Measurements from ENCODE around the gene KRT6C.
"Not testable (repeated sequence)": the region's sequence is repeated elsewhere in the genome, so short reads cannot be mapped to it uniquely, and the experiment has no call there.

The KRT6C gene

GRCh38 chr12:52500574-52500973 is 27.0 kb upstream of the KRT6C start:
- in situ Hi-C loops (cut with HindIII; ENCODE audit: low sequenced_read_pairs), result not testable (repeated sequence)

- in situ Hi-C loops (cut with HindIII; ENCODE audit: low sequenced_read_pairs), result loop anchor here (5.0 kb wide), 1 partner anchor 58 kb away; no protein-coding TSS in a partner anchor
Observed at GRCh38 chr12:52499806-52500560, 26.4 kb upstream of the KRT6C start.

DNA sequence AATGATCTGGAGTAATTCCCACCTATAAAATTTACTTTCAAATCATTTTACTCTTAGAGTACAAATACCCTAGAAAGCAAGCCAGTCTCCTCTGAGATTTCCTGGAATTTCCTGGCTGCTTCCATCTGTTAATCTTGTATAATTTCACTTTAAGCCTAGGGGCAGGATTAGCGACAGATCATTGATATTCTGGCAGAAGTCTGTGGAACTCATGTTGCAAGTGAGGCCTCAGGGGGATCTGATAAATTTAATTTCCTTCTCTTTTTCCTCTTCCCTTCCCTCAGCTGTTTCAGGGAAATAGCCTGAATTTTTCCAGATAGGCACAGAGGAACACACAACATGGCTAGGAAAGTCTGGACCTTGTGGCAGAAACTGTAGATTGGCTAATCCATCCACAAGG is 25.3 kb upstream of the KRT6C start:
- in situ Hi-C loops (cut with HindIII; ENCODE audit: low sequenced_read_pairs), result loop anchor here (5.0 kb wide), 1 partner anchor 57 kb away; no protein-coding TSS in a partner anchor

DNA sequence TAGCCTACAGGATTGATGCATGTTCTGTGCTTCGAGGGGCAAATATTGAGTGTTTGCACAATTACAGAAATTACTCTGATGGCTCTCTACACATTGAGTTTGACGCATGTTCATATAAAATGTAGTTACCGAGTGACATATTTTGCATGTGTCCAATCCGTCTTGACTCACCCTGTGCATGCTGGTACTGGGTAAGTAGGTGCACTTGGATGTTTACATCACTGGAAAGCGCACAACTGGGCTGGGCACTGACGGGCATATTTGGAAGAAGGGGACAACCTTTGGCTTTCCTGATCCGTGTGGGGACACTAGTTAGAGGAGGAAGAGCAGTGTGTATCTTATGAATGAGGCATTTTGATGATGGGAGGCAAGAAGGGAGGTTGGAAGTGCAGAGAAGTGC is 24.4 kb upstream of the KRT6C start:
- in situ Hi-C loops (cut with HindIII; ENCODE audit: low sequenced_read_pairs), result loop anchor here (5.0 kb wide), 1 partner anchor 56 kb away; no protein-coding TSS in a partner anchor

- in situ Hi-C loops (cut with HindIII; ENCODE audit: low sequenced_read_pairs), result loop anchor here (5.0 kb wide), 1 partner anchor 54 kb away; no protein-coding TSS in a partner anchor
Observed at GRCh38 chr12:52496590-52497071, 23.0 kb upstream of the KRT6C start.

DNA sequence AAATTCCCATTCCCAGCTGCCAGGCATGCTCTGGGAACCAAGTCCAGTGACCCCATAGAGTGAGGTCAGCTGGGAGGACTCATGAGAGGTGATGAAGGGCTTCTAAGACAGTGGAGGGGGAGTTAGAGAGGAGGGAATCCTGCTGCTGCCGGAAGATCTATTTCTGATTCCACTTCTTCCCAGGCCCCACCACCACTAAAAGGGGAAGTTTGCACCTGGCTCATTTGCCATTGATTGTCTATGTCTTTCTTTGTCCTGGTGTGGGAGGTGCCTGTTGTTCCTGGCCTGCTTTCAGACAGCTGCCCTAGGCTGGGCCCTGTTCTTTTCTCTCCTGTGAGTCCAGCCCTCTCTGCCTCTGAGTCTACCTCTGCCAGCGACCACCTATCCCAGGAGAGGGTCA is 22.4 kb upstream of the KRT6C start:
- in situ Hi-C loops (cut with HindIII; ENCODE audit: low sequenced_read_pairs), result loop anchor here (5.0 kb wide), 1 partner anchor 54 kb away; no protein-coding TSS in a partner anchor

GRCh38 chr12:52495389-52495788 is 21.8 kb upstream of the KRT6C start:
- in situ Hi-C loops (cut with HindIII; ENCODE audit: low sequenced_read_pairs), result loop anchor here (5.0 kb wide), 1 partner anchor 53 kb away; no protein-coding TSS in a partner anchor

GRCh38 chr12:52494518-52494917 is 20.9 kb upstream of the KRT6C start:
- in situ Hi-C loops (cut with HindIII; ENCODE audit: low sequenced_read_pairs), result no loop called here

DNA sequence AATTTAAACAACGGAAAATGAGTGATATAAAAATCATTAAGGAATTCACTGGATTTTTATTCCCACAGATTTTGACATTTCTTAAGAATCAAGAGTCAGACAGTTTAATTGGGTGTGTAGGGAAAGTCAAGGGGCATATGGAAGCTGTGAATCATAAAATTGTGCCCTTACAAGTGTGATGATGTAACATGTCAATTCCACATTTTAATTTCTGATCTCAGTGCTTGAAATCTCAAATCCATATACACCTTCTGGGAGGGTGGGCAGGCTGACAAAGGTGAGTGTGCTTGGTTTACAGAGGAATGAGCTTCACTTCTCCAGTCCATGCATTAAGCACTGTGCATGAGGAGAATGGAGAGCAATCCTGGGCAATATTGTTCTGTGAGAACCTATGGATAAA is 20.5 kb upstream of the KRT6C start:
- in situ Hi-C loops (cut with HindIII; ENCODE audit: low sequenced_read_pairs), result no loop called here

DNA sequence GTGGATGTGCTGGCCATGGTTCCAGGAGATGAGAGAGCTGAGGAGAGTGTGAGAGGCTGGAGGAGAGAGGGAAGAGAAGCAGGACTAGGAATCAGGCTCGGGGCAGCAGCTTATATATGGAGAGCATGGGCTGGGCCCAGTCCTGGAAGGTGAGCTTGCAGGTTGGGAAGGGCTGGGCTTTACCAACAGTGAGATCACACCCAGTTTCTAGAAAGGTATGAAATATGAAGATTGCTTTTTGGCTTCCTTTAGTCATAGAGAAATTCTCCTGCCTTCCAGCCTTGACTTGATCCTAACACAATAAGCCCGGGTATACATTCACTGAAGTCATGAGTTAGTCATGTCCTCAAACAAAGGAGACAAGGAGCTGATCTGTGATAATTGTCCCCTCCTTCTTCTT is 19.6 kb upstream of the KRT6C start, which contains the start of gene KRT6A:
Gene KRT6A (minus strand): TSS at position 86 of the 400 bp plus-strand sequence. CDS start 69 bp downstream, at position 17.
- in situ Hi-C loops (cut with HindIII; ENCODE audit: low sequenced_read_pairs), result no loop called here

DNA sequence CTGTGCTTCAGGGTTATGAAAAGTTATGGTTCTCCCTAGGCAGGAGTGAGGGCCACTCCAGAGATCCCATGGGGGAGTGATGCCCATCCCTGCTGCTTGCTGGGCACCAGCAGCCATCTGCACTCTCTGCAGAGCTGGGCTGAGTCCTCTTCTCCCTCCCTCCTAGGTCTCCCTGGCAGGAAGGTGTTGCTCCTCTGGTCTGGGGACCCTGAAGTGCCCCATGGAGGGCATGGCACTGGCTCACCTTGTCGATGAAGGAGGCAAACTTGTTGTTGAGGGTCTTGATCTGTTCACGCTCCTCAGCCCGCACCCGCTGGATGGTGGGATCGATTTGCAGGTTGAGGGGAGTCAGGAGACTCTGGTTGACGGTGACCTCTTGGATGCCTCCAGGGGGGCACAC is 18.8 kb upstream of the KRT6C start:
- in situ Hi-C loops (cut with HindIII; ENCODE audit: low sequenced_read_pairs), result not testable (repeated sequence)

GRCh38 chr12:52491495-52491894 is 17.9 kb upstream of the KRT6C start:
- in situ Hi-C loops (cut with HindIII; ENCODE audit: low sequenced_read_pairs), result not testable (repeated sequence)

- in situ Hi-C loops (cut with HindIII; ENCODE audit: low sequenced_read_pairs), result no loop called here
Observed at GRCh38 chr12:52488736-52489135, 15.1 kb upstream of the KRT6C start.

DNA sequence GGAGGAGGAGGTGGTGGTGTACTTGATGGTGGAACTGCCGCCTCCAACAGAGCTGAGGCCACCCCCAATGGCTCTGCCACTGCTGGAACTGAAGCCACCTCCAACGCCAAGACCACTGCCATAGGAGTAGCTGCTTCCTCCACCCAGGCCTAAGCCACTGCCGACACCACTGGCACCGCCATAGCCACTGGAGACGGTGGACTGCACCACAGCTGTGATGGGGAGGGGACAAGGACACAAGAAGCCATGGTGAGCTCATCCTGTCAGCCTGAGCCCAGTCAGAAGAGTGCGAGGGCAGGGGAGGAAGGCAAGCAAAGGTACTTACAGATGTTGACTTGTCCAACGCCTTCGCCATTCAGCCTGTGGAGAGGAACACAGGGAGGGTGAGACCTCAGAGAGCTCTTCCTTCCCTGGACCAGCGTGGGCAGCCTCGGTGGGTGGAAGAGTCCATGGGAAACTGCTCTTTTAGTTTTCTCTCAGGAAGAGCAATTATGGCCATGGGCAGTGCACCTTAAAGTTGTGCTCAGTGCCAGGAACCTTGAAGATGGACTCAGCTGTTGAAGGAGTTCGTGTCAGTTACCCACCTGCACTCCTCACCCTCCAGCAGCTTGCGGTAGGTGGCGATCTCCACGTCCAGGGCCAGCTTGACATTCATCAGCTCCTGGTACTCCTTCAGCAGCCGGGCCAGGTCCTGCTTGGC is 14.3 kb upstream of the KRT6C start:
- in situ Hi-C loops (cut with HindIII; ENCODE audit: low sequenced_read_pairs), result not testable (repeated sequence)

- in situ Hi-C loops (cut with HindIII; ENCODE audit: low sequenced_read_pairs), result no loop called here
Observed at GRCh38 chr12:52487211-52487610, 13.6 kb upstream of the KRT6C start.

DNA sequence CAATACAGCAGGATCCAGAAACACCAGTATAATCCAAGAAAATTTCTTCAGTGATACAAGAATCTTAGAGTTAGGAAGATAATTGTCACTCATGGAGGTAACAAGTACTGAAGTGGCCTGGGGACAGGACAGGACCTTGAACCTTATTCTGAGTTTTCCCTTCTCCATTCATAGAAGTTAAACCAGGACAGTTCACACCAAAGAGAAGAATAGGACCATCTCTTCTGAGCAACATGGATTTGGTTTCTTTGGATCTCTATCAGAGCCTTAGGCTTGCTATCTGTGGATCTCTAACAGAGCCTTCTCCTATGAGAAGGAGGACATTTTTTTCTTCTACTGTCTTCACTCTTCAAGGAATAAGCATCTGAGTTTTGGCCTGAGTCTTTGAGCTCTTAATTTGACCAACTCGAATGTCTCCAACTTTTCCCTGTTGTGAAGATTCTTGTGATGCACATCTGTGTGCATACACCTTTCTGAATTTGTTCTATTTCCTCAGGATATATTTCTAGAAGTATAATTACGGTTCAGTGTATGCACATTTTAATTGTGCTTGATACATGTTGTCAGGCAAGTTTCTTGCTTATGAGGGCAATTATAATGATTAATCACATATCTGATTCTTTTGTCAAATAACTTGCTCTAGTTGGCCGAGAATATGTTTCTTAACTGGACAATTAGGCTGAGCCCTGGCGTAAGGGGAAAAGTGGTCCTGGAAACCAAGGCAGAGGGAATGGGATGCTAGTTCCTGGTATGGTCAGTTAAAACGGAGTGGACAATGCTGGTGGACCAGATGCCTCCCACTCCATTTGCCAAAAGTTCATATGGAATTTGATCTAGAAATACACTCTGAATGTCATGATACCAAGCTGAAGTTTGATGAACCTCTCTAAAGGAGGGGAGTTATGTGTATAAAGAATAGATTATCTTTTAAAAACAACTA is 12.8 kb upstream of the KRT6C start:
- in situ Hi-C loops (cut with HindIII; ENCODE audit: low sequenced_read_pairs), result no loop called here

- in situ Hi-C loops (cut with HindIII; ENCODE audit: low sequenced_read_pairs), result loop anchor here (5.0 kb wide), 1 partner anchor 92 kb away; the partner anchor contains the start of gene KRT74
Observed at GRCh38 chr12:52480073-52480472, 6.5 kb upstream of the KRT6C start.

DNA sequence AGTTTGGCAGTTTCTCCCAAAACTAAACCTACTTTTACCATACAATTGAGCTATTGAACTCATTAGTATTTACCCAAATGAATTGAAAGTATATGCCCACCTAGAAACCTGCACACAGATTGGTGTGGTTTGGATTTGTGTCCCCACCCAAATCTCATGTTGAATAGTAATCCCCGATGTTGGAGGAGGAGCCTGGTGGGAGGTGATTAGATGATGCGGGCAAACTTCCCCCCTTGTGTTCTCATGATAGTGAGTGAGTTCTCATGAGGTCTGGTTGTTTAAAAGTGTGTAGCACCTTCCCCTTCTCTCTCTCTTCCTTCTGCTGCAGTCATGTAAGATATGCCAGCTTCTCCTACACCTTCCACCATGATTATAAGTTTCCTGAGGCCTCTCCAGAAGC is 4.0 kb upstream of the KRT6C start:
- in situ Hi-C loops (cut with HindIII; ENCODE audit: low sequenced_read_pairs), result no loop called here

- in situ Hi-C loops (cut with HindIII; ENCODE audit: low sequenced_read_pairs), result no loop called here
Observed at GRCh38 chr12:52474212-52474611, 607 bp upstream of the KRT6C start.

GRCh38 chr12:52469853-52470252 is 3.8 kb downstream of the KRT6C start:
- in situ Hi-C loops (cut with HindIII; ENCODE audit: low sequenced_read_pairs), result no loop called here

- in situ Hi-C loops (cut with HindIII; ENCODE audit: low sequenced_read_pairs), result no loop called here
Observed at GRCh38 chr12:52464897-52465296, 8.7 kb downstream of the KRT6C start.

Measured in endothelial cell of hepatic sinusoid (primary cell).